PC-9 (cell line): ENCODE data around the gene KDM1B.

Experiments
- CTCF ChIP-seq: fragments of 200-600 bp; sonication (generic); conservative IDR thresholded peaks from 2 replicates; pipeline ENCODE4 v1.6.1; 2017; ENCODE audit warnings: mixed run types, antibody characterized with exemption, mild to moderate bottlenecking, moderate library complexity
- EZH2 ChIP-seq: fragments of 200-600 bp; sonication (generic); IDR thresholded peaks from 2 replicates; pipeline ENCODE4 v1.8.0; 2017; ENCODE audit warnings: antibody characterized with exemption, low read depth

- TF ChIP-seq CTCF: no peak
- TF ChIP-seq EZH2: no peak
These were observed 49.5 kb downstream of the KDM1B start for GRCh38 chr6:18204691-18205090.
